HepG2 (cell line): ENCODE data around the gene MST1R.

Source experiments
- CHCHD3 ChIP-seq: sonication (generic); formaldehyde crosslinking; IDR thresholded peaks from 2 replicates; pipeline ENCODE4 v1.8.0; 2022; ENCODE audit warnings: mild to moderate bottlenecking, missing genetic modification reagents, moderate library complexity
- CREB1 ChIP-seq, 2 experiments: fragments of 450-650 bp in 1 of 2; IDR thresholded peaks; 2 replicates each; pipeline ENCODE4 v1.6.1; 2016 to 2017; ENCODE audit warnings: control low read depth in 1 of 2, mild to moderate bottlenecking in 1 of 2, missing compliant biosample characterization in 1 of 2, missing genetic modification characterization in 1 of 2
- FOXK1 ChIP-seq: sonication (generic); formaldehyde crosslinking; IDR thresholded peaks from 2 replicates; pipeline ENCODE4 v1.4.0; 2020; ENCODE audit warnings: low read depth, missing genetic modification reagents, borderline replicate concordance
- JUNB ChIP-seq: sonication (generic); formaldehyde crosslinking; IDR thresholded peaks from 2 replicates; pipeline ENCODE4 v1.8.0; 2022; ENCODE audit warnings: missing genetic modification reagents, mild to moderate bottlenecking, borderline replicate concordance
- KDM5A ChIP-seq: fragments of 200-600 bp; sonication (generic); IDR thresholded peaks from 2 replicates; pipeline ENCODE4 v1.7.0; 2018; ENCODE audit warnings: antibody characterized with exemption, mild to moderate bottlenecking, low read length, borderline replicate concordance
- KMT2A ChIP-seq: sonication (generic); formaldehyde crosslinking; IDR thresholded peaks from 2 replicates; pipeline ENCODE4 v1.4.0; 2020; ENCODE audit warnings: missing genetic modification reagents
- MEIS2 ChIP-seq: sonication (generic); formaldehyde crosslinking; IDR thresholded peaks from 2 replicates; pipeline ENCODE4 v1.9.0; 2021; ENCODE audit warnings: mild to moderate bottlenecking, missing genetic modification reagents
- MXI1 ChIP-seq: IDR thresholded peaks from 3 replicates; pipeline ENCODE4 v1.6.1; 2012; ENCODE audit warnings: low read depth, low read length, inconsistent platforms, borderline replicate concordance
- MYNN ChIP-seq: sonication (generic); formaldehyde crosslinking; IDR thresholded peaks from 2 replicates; pipeline ENCODE4 v1.4.0; 2020; ENCODE audit warnings: mild to moderate bottlenecking, low read depth, missing genetic modification reagents
- RBM39 ChIP-seq: fragments of 200-400 bp; formaldehyde crosslinking; IDR thresholded peaks from one replicate; pipeline ENCODE4 v1.6.1; 2018; ENCODE audit warnings: antibody characterized with exemption, mild to moderate bottlenecking, low read depth, low read length; ENCODE audit not compliant: poor library complexity, severe bottlenecking
- SATB2 ChIP-seq: sonication (generic); formaldehyde crosslinking; IDR thresholded peaks from 2 replicates; pipeline ENCODE4 v1.5.0; 2020; ENCODE audit warnings: missing genetic modification reagents
- ZNF407 ChIP-seq: sonication (generic); formaldehyde crosslinking; IDR thresholded peaks from one replicate; pipeline ENCODE4 v1.5.1; 2020; ENCODE audit warnings: mild to moderate bottlenecking, missing genetic modification reagents; ENCODE audit errors: not compliant biosample characterization
- ZNF740 ChIP-seq: sonication (generic); formaldehyde crosslinking; IDR thresholded peaks from 2 replicates; pipeline ENCODE4 v1.4.0; 2020; ENCODE audit warnings: missing genetic modification reagents

DNA sequence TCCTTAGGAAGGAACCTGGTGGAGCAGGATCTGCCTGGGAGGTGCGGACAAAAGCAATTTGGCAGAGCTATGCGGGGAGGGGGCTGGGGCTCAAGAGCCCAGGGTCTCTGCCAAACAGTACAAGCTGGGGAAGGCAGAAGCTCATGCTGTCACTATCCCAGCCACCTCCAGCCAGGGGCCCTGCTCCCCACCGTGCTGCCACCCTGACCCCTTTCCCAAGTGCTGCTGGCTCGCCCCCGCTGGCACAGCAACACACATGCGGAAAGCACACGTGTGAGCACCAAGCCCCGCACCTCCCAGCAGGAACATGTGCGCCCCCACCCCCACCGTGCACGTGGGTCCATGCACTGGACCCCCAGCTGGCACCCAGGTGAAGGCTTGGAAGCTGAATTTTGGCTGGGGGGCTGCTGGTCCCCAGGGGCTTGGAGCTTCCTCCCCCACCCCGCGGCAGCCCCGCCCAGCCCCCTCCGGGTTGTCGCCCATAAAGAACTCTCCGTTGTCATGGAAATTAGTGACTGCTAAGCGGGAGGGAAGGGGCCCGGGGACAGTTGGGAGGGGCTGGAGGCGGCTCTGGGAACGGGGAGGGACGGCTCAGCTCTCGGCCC lies 34.7 kb downstream of the MST1R start:
- TF ChIP-seq JUNB, result no peak
- no peak for TF ChIP-seq MEIS2 (CRISPR knock-in tag)
- no peak for TF ChIP-seq ZNF407 (CRISPR knock-in tag)
- no peak for TF ChIP-seq CHCHD3 (CRISPR knock-in tag)
- TF ChIP-seq CREB1 (IDR thresholded peaks at IDR 0.05), result no peak
- no peak for TF ChIP-seq CREB1 (CRISPR knock-in tag; IDR thresholded peaks at IDR 0.05)
- TF ChIP-seq RBM39, result no peak
- TF ChIP-seq SATB2, result no peak
- TF ChIP-seq ZNF740 (CRISPR knock-in tag), result no peak
- no peak for TF ChIP-seq MYNN
- no peak for TF ChIP-seq KMT2A (CRISPR knock-in tag)
- no peak for TF ChIP-seq FOXK1 (CRISPR knock-in tag)
- no peak for TF ChIP-seq KDM5A
- no peak for TF ChIP-seq MXI1
